ENCODE results near the gene SIK3.

Gene SIK3

GRCh38 chr11:116875194-116875593, 223.0 kb downstream of the SIK3 start:
- no peak for DNase-seq (ENCODE audit: low spot score)
- in situ Hi-C loops (cut with MboI; ENCODE audit: low pct_unique_long_range_greater_than_20kb, low sequenced_read_pairs, unreplicated experiment), result no loop called here
- TF ChIP-seq CTCF (IDR thresholded peaks at IDR 0.05; ENCODE audit: extremely low read depth, insufficient read depth, missing control alignments), result no peak

GRCh38 chr11:116874251-116874650, 224.0 kb downstream of the SIK3 start:
- TF ChIP-seq CTCF (IDR thresholded peaks at IDR 0.05; ENCODE audit: extremely low read depth, insufficient read depth, missing control alignments), result no peak
- in situ Hi-C loops (cut with MboI; ENCODE audit: low pct_unique_long_range_greater_than_20kb, low sequenced_read_pairs, unreplicated experiment), result no loop called here
- no peak for DNase-seq (ENCODE audit: low spot score)

- no peak for DNase-seq (ENCODE audit: low spot score)
- in situ Hi-C loops (cut with MboI; ENCODE audit: low pct_unique_long_range_greater_than_20kb, low sequenced_read_pairs, unreplicated experiment), result no loop called here
- no peak for TF ChIP-seq CTCF (IDR thresholded peaks at IDR 0.05; ENCODE audit: extremely low read depth, insufficient read depth, missing control alignments)
These were observed 224.8 kb downstream of the SIK3 start for GRCh38 chr11:116873381-116873780.

- no peak for TF ChIP-seq CTCF (IDR thresholded peaks at IDR 0.05; ENCODE audit: extremely low read depth, insufficient read depth, missing control alignments)
- DNase-seq (ENCODE audit: low spot score), result no peak
- in situ Hi-C loops (cut with MboI; ENCODE audit: low pct_unique_long_range_greater_than_20kb, low sequenced_read_pairs, unreplicated experiment), result no loop called here
These were observed 227.0 kb downstream of the SIK3 start for GRCh38 chr11:116871248-116871647.

- in situ Hi-C loops (cut with MboI; ENCODE audit: low pct_unique_long_range_greater_than_20kb, low sequenced_read_pairs, unreplicated experiment), result no loop called here
- TF ChIP-seq CTCF (IDR thresholded peaks at IDR 0.05; ENCODE audit: extremely low read depth, insufficient read depth, missing control alignments), result no peak
- no peak for DNase-seq (ENCODE audit: low spot score)
These were observed 228.2 kb downstream of the SIK3 start for GRCh38 chr11:116870054-116870453.

GRCh38 chr11:116869610-116870009, 228.6 kb downstream of the SIK3 start:
- in situ Hi-C loops (cut with MboI; ENCODE audit: low pct_unique_long_range_greater_than_20kb, low sequenced_read_pairs, unreplicated experiment), result no loop called here

More at GRCh38 chr11:116869610-116870009, 228.6 kb downstream of the SIK3 start:
- no peak for TF ChIP-seq CTCF (IDR thresholded peaks at IDR 0.05; ENCODE audit: extremely low read depth, insufficient read depth, missing control alignments)
- DNase-seq (ENCODE audit: low spot score), result no peak

Data from GM13977 (cell line).